Loucy (cell line): ENCODE measurements around the gene MOK.

Experiments
- H2AFZ ChIP-seq: fragments of 200-600 bp; sonication (generic); 2 replicates; pipeline ENCODE4 v1.6.0; 2016; ENCODE audit warnings: antibody characterized with exemption, mild to moderate bottlenecking, low read length, moderate library complexity
- H3F3A ChIP-seq: fragments of 200-600 bp; 2 replicates; pipeline ENCODE4 v1.6.0; 2016; ENCODE audit warnings: antibody characterized with exemption, low read depth, mild to moderate bottlenecking
- H3K27me3 ChIP-seq: fragments of 200-600 bp; sonication (generic); 2 replicates; pipeline ENCODE4 v1.6.1; 2014; ENCODE audit warnings: low read length, mild to moderate bottlenecking; ENCODE audit not compliant: insufficient read depth, poor library complexity, severe bottlenecking
- H3K36me3 ChIP-seq: fragments of 200-600 bp; sonication (generic); 2 replicates; pipeline ENCODE4 v1.6.1; 2016; ENCODE audit warnings: low read length; ENCODE audit not compliant: insufficient read depth
- H3K4me1 ChIP-seq: fragments of 200-600 bp; sonication (generic); 2 replicates; pipeline ENCODE4 v1.5.1; 2014; ENCODE audit warnings: low read length, mild to moderate bottlenecking; ENCODE audit not compliant: insufficient read depth, poor library complexity, severe bottlenecking
- H3K4me2 ChIP-seq: fragments of 200-600 bp; sonication (generic); 2 replicates; pipeline ENCODE4 v1.6.0; 2014; ENCODE audit warnings: antibody characterized with exemption, low read length, low read depth, mild to moderate bottlenecking; ENCODE audit not compliant: poor library complexity, severe bottlenecking
- H3K4me3 ChIP-seq: fragments of 200-600 bp; sonication (generic); 2 replicates; pipeline ENCODE4 v1.5.1; 2014; ENCODE audit warnings: low read length, mild to moderate bottlenecking, mixed read lengths; ENCODE audit not compliant: poor library complexity, severe bottlenecking
- H3K79me2 ChIP-seq: fragments of 200-600 bp; sonication (generic); 2 replicates; pipeline ENCODE4 v1.6.1; 2014; ENCODE audit warnings: low read length; ENCODE audit not compliant: insufficient read depth
- H3K9ac ChIP-seq: fragments of 200-600 bp; sonication (generic); 2 replicates; pipeline ENCODE4 v1.6.0; 2014; ENCODE audit warnings: mild to moderate bottlenecking, low read depth, low read length, moderate library complexity; ENCODE audit not compliant: poor library complexity, severe bottlenecking
- H3K9me2 ChIP-seq: fragments of 200-600 bp; sonication (generic); replicated peaks from 2 replicates; pipeline ENCODE4 v1.6.1; 2016; ENCODE audit warnings: low read depth, low read length, mixed read lengths
- H3K9me3 ChIP-seq: fragments of 200-600 bp; sonication (generic); 2 replicates; pipeline ENCODE4 v1.6.1; 2014; ENCODE audit warnings: mild to moderate bottlenecking, antibody characterized with exemption, low read length, low read depth; ENCODE audit not compliant: insufficient read depth
- H4K20me1 ChIP-seq: fragments of 200-600 bp; sonication (generic); 2 replicates; pipeline ENCODE4 v1.6.0; 2014; ENCODE audit warnings: antibody characterized with exemption, low read length, mild to moderate bottlenecking; ENCODE audit not compliant: insufficient read depth, poor library complexity, severe bottlenecking
- EZH2phosphoT487 ChIP-seq: fragments of 200-600 bp; IDR thresholded peaks from 2 replicates; pipeline ENCODE4 v1.6.1; 2018; ENCODE audit warnings: antibody characterized with exemption, mild to moderate bottlenecking, moderate library complexity, borderline replicate concordance
- TF ChIP-seq, protein P1 (sequence below): fragments of 200-600 bp; sonication (generic); conservative IDR thresholded peaks from 2 replicates; pipeline ENCODE4 v1.5.1; 2014; ENCODE audit warnings: mild to moderate bottlenecking, antibody characterized with exemption, low read length

The MOK gene

DNA sequence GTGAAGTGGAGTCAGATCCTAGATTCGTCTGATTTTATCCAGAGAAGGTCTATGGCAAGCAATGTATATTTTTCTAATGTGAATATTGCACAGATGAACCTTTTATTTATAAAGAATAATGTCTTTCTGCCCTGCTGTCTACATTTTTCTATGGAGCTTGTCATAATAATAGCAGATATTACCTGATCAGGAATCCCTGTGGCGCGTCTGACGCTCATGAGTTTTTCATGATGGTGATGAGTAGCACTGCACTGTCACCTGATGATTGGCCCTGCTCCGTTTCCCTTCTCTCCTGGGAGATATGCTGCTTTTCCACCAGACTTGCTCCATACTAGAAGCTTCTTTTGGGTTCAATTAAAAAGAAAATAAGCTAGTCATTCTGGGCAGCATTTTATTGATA, 37.3 kb upstream of the MOK start:
- no peak overlapping the region for H3K4me3 ChIP-seq
- H2AFZ ChIP-seq = no peak overlapping the region
- no peaks in the 10 kb centered on the region for H4K20me1 ChIP-seq
- TF ChIP-seq, protein P1, sequence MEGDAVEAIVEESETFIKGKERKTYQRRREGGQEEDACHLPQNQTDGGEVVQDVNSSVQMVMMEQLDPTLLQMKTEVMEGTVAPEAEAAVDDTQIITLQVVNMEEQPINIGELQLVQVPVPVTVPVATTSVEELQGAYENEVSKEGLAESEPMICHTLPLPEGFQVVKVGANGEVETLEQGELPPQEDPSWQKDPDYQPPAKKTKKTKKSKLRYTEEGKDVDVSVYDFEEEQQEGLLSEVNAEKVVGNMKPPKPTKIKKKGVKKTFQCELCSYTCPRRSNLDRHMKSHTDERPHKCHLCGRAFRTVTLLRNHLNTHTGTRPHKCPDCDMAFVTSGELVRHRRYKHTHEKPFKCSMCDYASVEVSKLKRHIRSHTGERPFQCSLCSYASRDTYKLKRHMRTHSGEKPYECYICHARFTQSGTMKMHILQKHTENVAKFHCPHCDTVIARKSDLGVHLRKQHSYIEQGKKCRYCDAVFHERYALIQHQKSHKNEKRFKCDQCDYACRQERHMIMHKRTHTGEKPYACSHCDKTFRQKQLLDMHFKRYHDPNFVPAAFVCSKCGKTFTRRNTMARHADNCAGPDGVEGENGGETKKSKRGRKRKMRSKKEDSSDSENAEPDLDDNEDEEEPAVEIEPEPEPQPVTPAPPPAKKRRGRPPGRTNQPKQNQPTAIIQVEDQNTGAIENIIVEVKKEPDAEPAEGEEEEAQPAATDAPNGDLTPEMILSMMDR = no peak
- no peak for TF ChIP-seq EZH2phosphoT487
- no peaks in the 10 kb centered on the region for H3K4me1 ChIP-seq
- no peak overlapping the region for H3K4me2 ChIP-seq
- no peak overlapping the region for H3K9ac ChIP-seq
- peaks cover 16% of the 10 kb centered on the region; the same call in 1 of the 2 replicates for H3K36me3 ChIP-seq
- no peaks in the 10 kb centered on the region for H3K9me3 ChIP-seq
- H3K79me2 ChIP-seq = no peaks in the 10 kb centered on the region
- H3F3A ChIP-seq = no peaks in the 10 kb centered on the region
- no peaks in the 10 kb centered on the region for H3K9me2 ChIP-seq
- H3K27me3 ChIP-seq = no peaks in the 10 kb centered on the region

- Histone ChIP-seq H3F3A (no peaks in the 10 kb centered on the region), H3K4me1 (no peaks in the 10 kb centered on the region), H3K79me2 (no peaks in the 10 kb centered on the region), H3K4me3 (no peak overlapping the region), H3K4me2 (no peak overlapping the region), H3K9me2 (no peaks in the 10 kb centered on the region), H3K9ac (no peak overlapping the region), H3K27me3 (no peaks in the 10 kb centered on the region), H2AFZ (no peak overlapping the region), H3K36me3 (peaks cover 11% of the 10 kb centered on the region; the same call in 1 of the 2 replicates), H4K20me1 (no peaks in the 10 kb centered on the region), H3K9me3 (no peaks in the 10 kb centered on the region)
- TF ChIP-seq, protein P1 = no peak
- TF ChIP-seq EZH2phosphoT487 = no peak
Observed at GRCh38 chr14:102341566-102341965, 36.6 kb upstream of the MOK start.

DNA sequence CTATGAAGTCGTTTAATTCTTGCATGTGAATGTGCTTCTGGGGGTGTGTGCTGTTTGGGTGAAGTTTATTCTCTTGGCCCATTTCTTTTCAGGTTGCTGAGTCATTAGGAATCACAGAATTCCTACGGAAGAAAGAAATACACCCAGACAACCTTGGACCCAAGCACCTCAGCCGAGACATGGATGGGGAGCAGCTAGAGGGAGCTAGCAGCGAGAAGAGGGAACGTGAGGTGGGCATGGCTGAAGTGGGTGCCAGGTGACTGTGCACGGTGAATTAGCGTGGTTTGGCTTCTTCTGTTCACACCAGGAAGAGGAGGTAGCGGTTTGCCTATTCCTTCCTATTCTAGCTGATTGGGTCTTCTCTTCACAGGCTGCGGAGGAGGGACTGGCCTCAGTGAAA, 33.8 kb upstream of the MOK start:
- peaks cover 7% of the 10 kb centered on the region; the same call in 1 of the 2 replicates for H3K36me3 ChIP-seq
- no peaks in the 10 kb centered on the region for H3K79me2 ChIP-seq
- H3K4me3 ChIP-seq = no peak overlapping the region
- H3K27me3 ChIP-seq = no peaks in the 10 kb centered on the region
- no peaks in the 10 kb centered on the region for H3K9me2 ChIP-seq
- TF ChIP-seq, protein P1 = no peak
- TF ChIP-seq EZH2phosphoT487 = no peak
- H2AFZ ChIP-seq = no peak overlapping the region
- H3K9ac ChIP-seq = no peak overlapping the region
- H3K9me3 ChIP-seq = no peaks in the 10 kb centered on the region
- no peaks in the 10 kb centered on the region for H4K20me1 ChIP-seq
- no peak overlapping the region for H3K4me2 ChIP-seq
- no peaks in the 10 kb centered on the region for H3K4me1 ChIP-seq
- H3F3A ChIP-seq = no peaks in the 10 kb centered on the region
